Fibroblast of the aortic adventitia (primary cell): ENCODE measurements around the gene C9orf43. TPM values are rescaled to one million over a fixed set of nuclear protein-coding genes. Genes with fewer than 3 reads are reported as not detected.
A peak's percentile ranks its signal among the peaks of the same experiment; 100 is the strongest.
"Not testable (repeated sequence)": the region's sequence is repeated elsewhere in the genome, so short reads cannot be mapped to it uniquely, and the experiment has no call there.

ENCODE experiments used
- DNase-seq: peaks from one replicate; pipeline ENCODE4 v3.0.0-alpha.2; 2010; ENCODE audit warnings: low read depth
- H3K4me3 ChIP-seq: 2 replicates; pipeline ENCODE4 v1.5.1; 2011; ENCODE audit warnings: low read depth, mild to moderate bottlenecking, control low read depth, low read length, moderate library complexity
- total RNA-seq: library from RNA; depleted of rRNA; stranded (reverse); fragments of >200 nt; gene quantifications from 2 replicates; pipeline ENCODE4 v1.2.3, GENCODE V29; 2012; ENCODE audit warnings: low replicate concordance
- TF ChIP-seq, protein P1 (sequence below): IDR thresholded peaks from 2 replicates; pipeline ENCODE4 v1.5.1; 2011; ENCODE audit warnings: mild to moderate bottlenecking, low read length, control low read depth, inconsistent platforms; ENCODE audit not compliant: insufficient read depth

The C9orf43 gene
- total RNA-seq, 1 donor, result 0.63 TPM

DNA sequence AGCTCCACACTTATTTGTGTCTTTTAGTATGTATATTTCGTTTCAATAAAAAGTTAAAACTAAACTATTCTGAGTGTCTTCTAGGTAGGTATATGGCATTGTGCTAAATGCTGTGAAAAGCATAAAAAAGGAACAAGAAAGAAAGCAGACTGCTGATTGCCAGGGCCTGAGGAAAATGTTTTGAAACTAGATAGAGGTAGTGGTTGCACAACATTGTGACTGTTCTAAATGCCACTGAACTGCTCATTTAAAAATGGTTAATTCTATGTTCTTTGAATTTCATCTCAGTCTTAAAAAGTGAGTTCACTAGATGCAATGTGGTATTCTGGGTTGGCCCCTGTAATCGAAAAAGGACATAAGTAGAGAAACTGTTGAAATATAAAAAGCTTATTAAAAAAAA lies 6.9 kb upstream of the C9orf43 start:
- no peak overlapping the region for H3K4me3 ChIP-seq
- TF ChIP-seq, protein P1, sequence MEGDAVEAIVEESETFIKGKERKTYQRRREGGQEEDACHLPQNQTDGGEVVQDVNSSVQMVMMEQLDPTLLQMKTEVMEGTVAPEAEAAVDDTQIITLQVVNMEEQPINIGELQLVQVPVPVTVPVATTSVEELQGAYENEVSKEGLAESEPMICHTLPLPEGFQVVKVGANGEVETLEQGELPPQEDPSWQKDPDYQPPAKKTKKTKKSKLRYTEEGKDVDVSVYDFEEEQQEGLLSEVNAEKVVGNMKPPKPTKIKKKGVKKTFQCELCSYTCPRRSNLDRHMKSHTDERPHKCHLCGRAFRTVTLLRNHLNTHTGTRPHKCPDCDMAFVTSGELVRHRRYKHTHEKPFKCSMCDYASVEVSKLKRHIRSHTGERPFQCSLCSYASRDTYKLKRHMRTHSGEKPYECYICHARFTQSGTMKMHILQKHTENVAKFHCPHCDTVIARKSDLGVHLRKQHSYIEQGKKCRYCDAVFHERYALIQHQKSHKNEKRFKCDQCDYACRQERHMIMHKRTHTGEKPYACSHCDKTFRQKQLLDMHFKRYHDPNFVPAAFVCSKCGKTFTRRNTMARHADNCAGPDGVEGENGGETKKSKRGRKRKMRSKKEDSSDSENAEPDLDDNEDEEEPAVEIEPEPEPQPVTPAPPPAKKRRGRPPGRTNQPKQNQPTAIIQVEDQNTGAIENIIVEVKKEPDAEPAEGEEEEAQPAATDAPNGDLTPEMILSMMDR, result no peak

DNA sequence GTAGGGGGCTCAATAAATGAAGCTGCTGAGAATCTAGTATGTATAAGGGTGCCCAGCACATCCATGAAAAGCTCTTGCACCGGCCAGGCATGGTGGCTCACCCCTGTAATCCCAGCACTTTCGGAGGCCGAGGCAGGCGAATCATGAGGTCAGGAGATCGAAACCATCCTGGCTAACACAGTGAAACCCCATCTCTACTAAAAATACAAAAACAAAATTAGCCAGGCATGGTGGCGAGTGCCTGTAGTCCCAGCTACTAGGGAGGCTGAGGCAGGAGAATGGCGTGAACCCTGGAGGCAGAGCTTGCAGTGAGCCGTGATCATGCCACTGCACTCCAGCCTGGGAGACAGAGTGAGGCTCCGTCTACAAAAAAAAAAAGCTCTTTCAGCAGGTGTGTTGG lies 4.2 kb upstream of the C9orf43 start:
- not testable (repeated sequence) for H3K4me3 ChIP-seq, DNase-seq

More for the DNA sequence above, 6.9 kb upstream of the C9orf43 start:
- DNase-seq, result no peak

DNA sequence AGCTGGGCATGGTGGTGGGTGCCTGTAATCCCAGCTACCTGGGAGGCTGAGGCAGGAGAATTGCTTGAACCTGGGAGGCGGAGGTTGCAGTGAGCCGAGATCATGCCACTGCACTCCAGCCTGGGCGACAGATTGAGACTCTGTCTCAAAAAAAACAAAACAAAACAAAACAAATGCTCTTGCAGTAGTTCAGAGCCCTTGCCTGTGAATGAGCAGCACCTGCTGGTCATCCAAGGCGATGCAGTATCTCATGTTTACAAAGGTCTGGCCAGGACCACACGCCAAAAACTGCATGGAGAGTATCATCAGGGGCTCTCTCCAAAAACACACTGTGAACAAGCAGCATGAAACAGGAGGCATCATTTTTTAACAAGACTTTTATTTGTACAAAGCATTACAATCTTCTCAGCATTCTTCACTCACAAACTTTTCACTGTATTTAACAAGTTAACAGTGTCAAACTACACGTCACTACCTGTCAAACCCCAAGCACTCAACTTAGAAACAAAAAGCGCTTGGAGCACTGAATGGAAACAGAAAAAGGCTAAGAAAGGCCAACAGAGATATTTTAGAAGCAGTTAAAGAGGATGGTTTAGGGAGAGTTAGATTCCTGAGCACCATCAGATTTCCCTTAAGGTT lies 3.6 kb upstream of the C9orf43 start:
- TF ChIP-seq, protein P1, result peak; percentile 89
- DNase-seq, result peak; percentile 82
- H3K4me3 ChIP-seq, result not testable (repeated sequence)

DNA sequence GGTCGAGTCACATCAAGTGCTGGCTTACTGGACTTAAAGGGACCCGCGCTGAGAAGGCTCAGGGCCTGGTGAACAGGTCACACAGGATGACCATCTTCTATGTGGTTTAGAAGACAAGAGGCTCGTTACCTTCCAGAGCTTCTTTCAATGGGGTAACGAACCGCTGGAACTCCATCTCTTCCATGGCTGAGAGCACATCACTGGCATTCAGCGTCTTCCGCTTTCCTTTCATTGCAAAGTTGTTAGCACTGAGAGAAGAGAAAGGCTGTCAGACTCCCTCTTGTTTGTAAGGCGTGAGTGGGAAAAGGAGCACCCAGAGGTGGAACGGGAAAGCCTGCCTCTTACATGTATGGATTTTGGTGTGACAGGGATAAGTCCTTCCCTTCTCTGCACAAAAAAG lies 1.1 kb upstream of the C9orf43 start:
- H3K4me3 ChIP-seq, result peak overlapping the region; percentile 98
- TF ChIP-seq, protein P1, result no peak
- no peak for DNase-seq

DNA sequence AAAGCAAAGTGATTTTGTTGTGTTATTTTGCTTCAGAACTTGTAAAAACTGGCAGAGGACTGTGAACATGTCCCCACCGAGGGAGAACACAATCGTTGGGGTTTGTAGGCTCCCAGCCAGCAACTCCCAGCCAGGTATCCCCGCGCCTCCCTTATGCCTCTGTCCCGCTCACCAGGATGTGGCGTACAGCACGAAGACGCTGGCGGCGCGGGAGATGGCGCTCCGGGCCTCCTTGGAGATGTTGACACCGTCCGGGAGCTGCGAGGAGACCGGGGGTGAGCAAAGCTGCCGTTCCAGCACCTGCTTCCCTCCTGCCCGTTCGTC lies 702 bp upstream of the C9orf43 start:
- peak overlapping the region; percentile 98 for H3K4me3 ChIP-seq
- TF ChIP-seq, protein P1, result no peak
- no peak for DNase-seq

DNA sequence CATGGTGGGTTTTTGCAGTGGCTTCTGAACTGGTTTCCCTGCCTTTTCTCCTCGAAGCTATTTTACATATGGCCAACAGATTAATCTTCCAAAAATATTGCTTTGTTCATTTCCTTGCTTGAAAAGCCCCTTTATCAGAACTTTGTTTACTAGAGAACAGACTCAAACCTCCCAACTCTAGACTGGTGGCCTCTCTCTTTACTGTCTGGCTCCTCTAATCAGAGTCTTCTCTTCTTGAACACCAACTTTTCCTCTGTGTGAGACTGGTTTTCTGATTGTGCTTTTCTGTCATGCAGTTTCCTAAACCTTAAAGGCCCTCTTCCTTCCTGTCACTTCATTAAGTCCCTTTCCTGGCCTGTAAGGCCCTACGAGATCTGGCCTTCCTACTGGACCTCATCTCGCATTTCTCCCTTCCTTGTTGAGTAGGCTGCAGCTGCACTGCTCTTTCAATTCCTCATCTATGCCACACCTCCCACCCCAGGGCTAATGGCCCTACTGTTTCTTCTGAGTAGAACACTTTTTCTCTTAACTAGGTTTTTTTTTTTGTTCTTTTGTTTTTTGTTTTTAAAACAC lies 5.7 kb downstream of the C9orf43 start:
- no peak for DNase-seq
- TF ChIP-seq, protein P1, result no peak
- H3K4me3 ChIP-seq, result no peak overlapping the region

DNA sequence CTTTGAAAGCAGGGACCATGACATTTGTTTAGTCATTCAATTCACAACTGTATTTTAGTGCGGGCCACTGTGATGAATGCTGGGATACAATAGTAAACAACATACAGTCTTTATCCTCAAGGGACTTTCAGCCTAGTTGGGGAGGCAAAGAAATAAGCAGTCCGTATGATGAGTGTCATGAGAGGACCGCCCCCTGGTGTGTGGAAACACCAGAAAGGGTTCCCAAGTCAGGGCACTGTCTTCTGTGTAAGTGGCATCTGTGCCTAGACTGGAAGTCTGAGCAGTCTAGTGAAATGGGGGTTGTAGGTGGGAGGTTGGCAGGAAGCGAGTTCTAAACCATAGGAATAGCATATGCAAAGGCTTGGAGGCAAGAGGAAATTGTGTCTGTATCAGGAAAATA lies 6.8 kb downstream of the C9orf43 start:
- H3K4me3 ChIP-seq, result no peak overlapping the region
- TF ChIP-seq, protein P1, result no peak
- DNase-seq, result no peak
